Measurements from ENCODE around the gene FOXC1.

The FOXC1 gene

GRCh38 chr6:1615853-1616420, 6.2 kb downstream of the FOXC1 start:
- no peak for DNase-seq (ENCODE audit: low read depth)
- TF ChIP-seq CTCF (IDR thresholded peaks at IDR 0.05; ENCODE audit: low read length, missing control alignments): no peak
- no peak overlapping the region for H3K4me3 ChIP-seq (replicated peaks; ENCODE audit: low read depth, low read length)

- no peak for TF ChIP-seq CTCF (IDR thresholded peaks at IDR 0.05; ENCODE audit: low read length, missing control alignments)
- no peak for DNase-seq (ENCODE audit: low read depth)
- no peak overlapping the region for H3K4me3 ChIP-seq (replicated peaks; ENCODE audit: low read depth, low read length)
These were observed 7.2 kb downstream of the FOXC1 start for GRCh38 chr6:1616701-1617463.

GRCh38 chr6:1617466-1618310, 8.0 kb downstream of the FOXC1 start:
- no peak overlapping the region for H3K4me3 ChIP-seq (replicated peaks; ENCODE audit: low read depth, low read length)
- no peak for TF ChIP-seq CTCF (IDR thresholded peaks at IDR 0.05; ENCODE audit: low read length, missing control alignments)
- no peak for DNase-seq (ENCODE audit: low read depth)

GRCh38 chr6:1618311-1619097, 8.8 kb downstream of the FOXC1 start:
- DNase-seq (ENCODE audit: low read depth): no peak
- H3K4me3 ChIP-seq (replicated peaks; ENCODE audit: low read depth, low read length): no peak overlapping the region
- TF ChIP-seq CTCF (IDR thresholded peaks at IDR 0.05; ENCODE audit: low read length, missing control alignments): no peak

- DNase-seq (ENCODE audit: low read depth): no peak
- no peak overlapping the region for H3K4me3 ChIP-seq (replicated peaks; ENCODE audit: low read depth, low read length)
- no peak for TF ChIP-seq CTCF (IDR thresholded peaks at IDR 0.05; ENCODE audit: low read length, missing control alignments)
These were observed 9.5 kb downstream of the FOXC1 start for GRCh38 chr6:1619098-1619672.
